Transverse colon (tissue), 4 donors: ENCODE measurements around the gene PDHX. TPM values are rescaled to one million over a fixed set of nuclear protein-coding genes. Genes with fewer than 3 reads are reported as not detected.

Experiments used
- DNase-seq: peaks from one replicate; pipeline ENCODE4 v3.0.0-alpha.2; 2019
- H3K27ac ChIP-seq, 4 donors: fragments of 200-600 bp; sonication (generic); 2 replicates each; pipeline ENCODE4 v1.5.1; 2016 to 2018; ENCODE audit warnings: inconsistent platforms in 4 of 4
- H3K27me3 ChIP-seq: fragments of 200-600 bp; sonication (generic); 2 replicates; pipeline ENCODE4 v1.5.1; 2017; ENCODE audit warnings: inconsistent platforms
- H3K36me3 ChIP-seq, 4 donors: fragments of 200-600 bp; sonication (generic); 2 replicates each; pipeline ENCODE4 v1.5.1; 2017 to 2019; ENCODE audit warnings: inconsistent platforms in 4 of 4
- H3K4me1 ChIP-seq, 4 donors: fragments of 200-600 bp; sonication (generic); 2 replicates each; pipeline ENCODE4 v1.5.1; 2017 to 2020; ENCODE audit warnings: inconsistent platforms in 4 of 4
- H3K4me3 ChIP-seq, 4 donors: fragments of 200-600 bp; sonication (generic); 1 replicate in 1 of 4; 2 replicates in 3 of 4; pipeline versions ENCODE4 v1.5.1 to v1.6.1; 2017 to 2019; ENCODE audit warnings: inconsistent platforms in 4 of 4
- H3K9me3 ChIP-seq, 2 donors: fragments of 200-600 bp; sonication (generic); 2 replicates each; pipeline ENCODE4 v1.5.1; 2017 to 2019; ENCODE audit warnings: inconsistent platforms in 2 of 2
- CTCF ChIP-seq, 5 experiments: fragments of 200-600 bp in 3 of 5; fragments of 450-650 bp in 2 of 5; sonication (generic) in 3 of 5; IDR thresholded peaks; 1 replicate in 2 of 5; 2 replicates in 3 of 5; pipeline ENCODE4 v1.5.1; 2016 to 2017; ENCODE audit warnings: antibody characterized with exemption in 5 of 5, inconsistent platforms in 3 of 5, mild to moderate bottlenecking in 2 of 5, moderate library complexity in 1 of 5
- EP300 ChIP-seq: sonication (generic); formaldehyde crosslinking; IDR thresholded peaks from one replicate; pipeline ENCODE4 v1.6.1; 2017; ENCODE audit warnings: antibody characterized with exemption, low read depth
- POLR2A ChIP-seq: fragments of 450-650 bp; IDR thresholded peaks from one replicate; pipeline ENCODE4 v1.6.1; 2016; ENCODE audit warnings: antibody characterized with exemption, mild to moderate bottlenecking, moderate library complexity
- POLR2AphosphoS5 ChIP-seq, 3 donors: sonication (generic); formaldehyde crosslinking; IDR thresholded peaks; one replicate each; pipeline ENCODE4 v1.6.1; 2016; ENCODE audit warnings: antibody characterized with exemption in 3 of 3
- WGBS, 2 donors: methylation state at CpG; one replicate each; pipeline ENCODE4 v1.1.5; 2018; ENCODE audit warnings: low coverage in 1 of 2; 5-methylcytosine and 5-hydroxymethylcytosine counted together
- in situ Hi-C, 4 donors: fragments of 200-750 bp; cut with MboI; loops; one replicate each; pipeline versions ENCODE4 v1.15.0 to v1.15.1; 2017; ENCODE audit warnings: low sequenced_read_pairs in 3 of 4, low pct_ligation_motif_present in 1 of 4, low pct_unique_long_range_greater_than_20kb in 1 of 4
- intact Hi-C: fragments of 100-400 bp; cut with DNase I; formaldehyde crosslinking; loops from one replicate; pipeline ENCODE4 v1.15.1; 2023; ENCODE audit warnings: low total_unique reads
- total RNA-seq, 4 donors: library from RNA; depleted of rRNA; stranded (reverse); fragments of >200 nt; gene quantifications; one replicate each; pipeline ENCODE4 v1.1.0, GENCODE V29; 2016

PDHX gene
- total RNA-seq, 4 donors from 2014 or later, result 26.7 to 37.0 (median 36.7) TPM

- TF ChIP-seq POLR2AphosphoS5 (IDR thresholded peaks at IDR 0.05), result no peak
- TF ChIP-seq EP300, result no peak
- no peak for TF ChIP-seq CTCF (IDR thresholded peaks at IDR 0.05)
- no peak for TF ChIP-seq POLR2A
- in situ Hi-C loops, result loop anchor here in 2 of 4 donors (10.0 kb wide), 3 partner anchors 240 to 400 kb away; no protein-coding TSS in a partner anchor
Observed at GRCh38 chr11:34994854-34995253, 78.4 kb downstream of the PDHX start.

GRCh38 chr11:34996958-34997357 is 80.5 kb downstream of the PDHX start:
- no peaks in the 10 kb centered on the region for H3K9me3 ChIP-seq
- DNase-seq, result no peak
- no peak overlapping the region for H3K4me3 ChIP-seq
- H3K36me3 ChIP-seq, result peaks cover 0 to 7% (median 0%) of the 10 kb centered on the region in 4 donors
- TF ChIP-seq CTCF (IDR thresholded peaks at IDR 0.05) (no peak), POLR2A (no peak), POLR2AphosphoS5 (IDR thresholded peaks at IDR 0.05) (no peak), EP300 (no peak)
- no peak overlapping the region for H3K27ac ChIP-seq
- in situ Hi-C loops, result loop anchor here in 2 of 4 donors (10.0 kb wide), 3 partner anchors 238 to 398 kb away; no protein-coding TSS in a partner anchor
- intact Hi-C loops, result loop anchor here (10.0 kb wide), 1 partner anchor 418 kb away; the partner anchor contains the start of gene SLC1A2
- H3K4me1 ChIP-seq, result peaks cover 0 to 14% (median 4%) of the 10 kb centered on the region in 4 donors
- 90 to 93% methylated on average over 3 to 5 of the region's 5 CpGs for WGBS, 2 donors
- no peaks in the 10 kb centered on the region for H3K27me3 ChIP-seq

More at GRCh38 chr11:34994854-34995253, 78.4 kb downstream of the PDHX start:
- DNase-seq, result no peak
- H3K27ac ChIP-seq, result no peak overlapping the region
- intact Hi-C loops, result loop anchor here (10.0 kb wide), 1 partner anchor 420 kb away; the partner anchor contains the start of gene SLC1A2
- H3K9me3 ChIP-seq, result no peaks in the 10 kb centered on the region
- H3K4me3 ChIP-seq, result no peak overlapping the region
- H3K27me3 ChIP-seq, result no peaks in the 10 kb centered on the region
- peaks cover 0 to 14% (median 4%) of the 10 kb centered on the region in 4 donors for H3K4me1 ChIP-seq
- peaks cover 0 to 7% (median 0%) of the 10 kb centered on the region in 4 donors for H3K36me3 ChIP-seq
- WGBS, 2 donors, result 85 to 86% methylated on average over 9 of the region's 9 CpGs

- WGBS, 2 donors, result 17 to 22% methylated on average over 3 of the region's 3 CpGs
- intact Hi-C loops, result loop anchor here (10.0 kb wide), 1 partner anchor 417 kb away; the partner anchor contains the start of gene SLC1A2
- TF ChIP-seq POLR2AphosphoS5 (IDR thresholded peaks at IDR 0.05) (no peak), CTCF (IDR thresholded peaks at IDR 0.05) (peak; percentile 44 to 67 (median 48)), POLR2A (no peak), EP300 (no peak)
- Histone ChIP-seq H3K36me3 (no peaks in the 10 kb centered on the region), H3K27ac (peak overlapping the region in 1 of 4 donors; percentile 4), H3K27me3 (no peaks in the 10 kb centered on the region), H3K4me1 (peaks cover 0 to 14% (median 4%) of the 10 kb centered on the region in 4 donors), H3K4me3 (no peak overlapping the region), H3K9me3 (no peaks in the 10 kb centered on the region)
- DNase-seq, result no peak
- in situ Hi-C loops, result loop anchor here in 2 of 4 donors (10.0 kb wide), 3 partner anchors 237 to 397 kb away; no protein-coding TSS in a partner anchor
Observed at GRCh38 chr11:34997952-34998528, 81.6 kb downstream of the PDHX start.

GRCh38 chr11:34999453-34999852 is 83.0 kb downstream of the PDHX start:
- intact Hi-C loops, result loop anchor here (10.0 kb wide), 1 partner anchor 415 kb away; the partner anchor contains the start of gene SLC1A2

More at GRCh38 chr11:34999453-34999852, 83.0 kb downstream of the PDHX start:
- Histone ChIP-seq H3K27ac (no peak overlapping the region), H3K36me3 (no peaks in the 10 kb centered on the region), H3K27me3 (no peaks in the 10 kb centered on the region), H3K4me1 (peaks cover 0 to 26% (median 13%) of the 10 kb centered on the region in 4 donors), H3K4me3 (no peak overlapping the region), H3K9me3 (no peaks in the 10 kb centered on the region)
- TF ChIP-seq CTCF (IDR thresholded peaks at IDR 0.05) (no peak), POLR2A (no peak), POLR2AphosphoS5 (IDR thresholded peaks at IDR 0.05) (no peak), EP300 (no peak)
- no peak for DNase-seq
- in situ Hi-C loops, result loop anchor here in 2 of 4 donors (10.0 kb wide), 3 partner anchors 235 to 395 kb away; no protein-coding TSS in a partner anchor
- 68 to 79% methylated on average over 3 to 4 of the region's 4 CpGs for WGBS, 2 donors
